Stimulated activated CD4-positive, alpha-beta T cell treated with anti-CD3 and anti-CD28 coated beads, Interleukin-4, amount 100 ng/mL, for 24 hours (primary cell): ENCODE data around the gene NYNRIN.
"Not testable (repeated sequence)": the region's sequence is repeated elsewhere in the genome, so short reads cannot be mapped to it uniquely, and the experiment has no call there.

Experiments
- DNase-seq: peaks from one replicate; pipeline ENCODE4 v3.0.0-alpha.2; 2020

The NYNRIN gene

DNA sequence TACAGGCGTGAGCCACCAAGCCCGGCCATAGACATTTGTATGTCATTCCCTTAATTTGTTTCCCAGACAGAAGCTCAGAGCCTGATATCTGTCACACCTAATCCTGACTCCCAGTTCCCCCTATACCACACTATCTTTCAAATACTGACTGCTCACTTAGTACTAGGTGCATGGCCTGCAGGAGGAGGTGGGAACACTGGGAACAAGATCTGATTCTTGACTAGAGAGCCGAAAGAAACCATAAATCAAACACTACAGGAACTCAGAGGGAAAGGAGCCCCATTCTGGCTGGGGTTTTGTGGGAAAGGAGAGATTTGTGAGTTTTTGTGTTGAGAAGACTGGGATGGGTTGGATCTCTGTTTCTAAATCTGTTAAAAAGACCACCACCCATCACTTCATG is 35.9 kb downstream of the NYNRIN start:
- no peak for DNase-seq

GRCh38 chr14:24435192-24435810 is 36.5 kb downstream of the NYNRIN start:
- no peak for DNase-seq

GRCh38 chr14:24435998-24436354 is 37.2 kb downstream of the NYNRIN start:
- no peak for DNase-seq

DNA sequence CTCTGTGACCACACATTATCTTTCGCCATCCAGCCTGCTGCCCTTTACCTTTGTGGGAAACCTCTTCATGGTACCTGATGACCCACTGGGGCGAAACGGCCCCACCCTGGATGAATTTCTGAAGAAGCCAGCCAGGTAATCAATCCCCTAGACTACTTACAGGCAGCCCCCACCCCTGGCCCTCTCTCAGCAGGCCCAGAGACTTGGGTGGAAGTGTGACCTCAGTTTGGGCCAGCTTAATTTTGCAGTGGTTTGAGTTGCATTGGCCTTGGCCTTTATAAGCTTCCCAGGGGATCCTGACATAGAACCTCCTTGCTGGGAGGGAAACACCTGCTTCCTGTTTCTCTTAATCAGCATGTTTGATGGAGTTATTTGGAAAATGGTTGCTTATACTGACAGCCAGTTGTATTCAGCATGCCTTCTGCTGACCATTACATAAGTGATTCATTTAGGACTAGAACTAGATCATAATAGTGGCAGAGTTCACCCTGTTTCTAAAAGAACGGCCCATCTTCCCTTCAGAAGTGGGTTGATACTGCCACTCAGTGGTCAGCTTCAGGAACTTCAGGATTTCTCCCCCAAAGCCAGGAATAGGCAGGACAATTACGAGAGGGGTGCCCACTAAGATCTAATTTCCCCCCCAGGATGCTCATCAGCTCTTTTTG is 37.7 kb downstream of the NYNRIN start:
- DNase-seq = peak; percentile 50

DNA sequence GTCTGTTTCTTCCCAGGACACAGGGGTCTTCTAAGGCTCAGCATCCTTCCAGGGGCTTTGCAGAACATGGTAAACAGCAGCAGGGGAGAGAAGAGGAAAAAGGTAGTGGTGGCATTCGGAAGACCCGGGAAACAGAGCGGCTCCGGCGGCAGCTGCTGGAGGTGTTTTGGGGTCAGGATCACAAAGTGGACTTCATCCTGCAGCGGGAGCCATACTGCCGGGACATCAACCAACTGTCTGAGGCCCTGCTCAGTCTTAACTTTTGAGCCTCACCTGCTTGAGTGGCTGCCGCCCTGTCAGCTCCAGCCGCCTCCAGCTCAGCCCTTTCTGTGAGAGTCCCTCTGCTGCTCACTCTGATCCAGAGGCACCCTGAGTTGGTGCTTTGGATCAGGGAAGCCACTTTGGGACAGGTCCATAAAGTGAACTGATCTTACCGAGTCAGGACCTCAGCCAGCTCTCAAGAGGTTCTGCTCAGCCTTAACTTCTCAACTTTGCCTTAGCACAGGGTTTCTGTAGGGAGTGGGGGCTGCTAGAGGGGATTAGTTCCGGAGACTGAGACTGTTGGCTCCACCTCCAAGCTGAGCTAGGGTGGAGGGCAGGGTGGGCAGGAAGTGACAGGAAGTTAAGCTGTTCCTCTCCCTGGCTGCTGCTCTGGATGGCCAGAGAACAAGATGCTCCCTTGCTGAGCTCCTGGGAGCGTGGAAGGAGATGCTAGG is 38.4 kb downstream of the NYNRIN start:
- no peak for DNase-seq

DNA sequence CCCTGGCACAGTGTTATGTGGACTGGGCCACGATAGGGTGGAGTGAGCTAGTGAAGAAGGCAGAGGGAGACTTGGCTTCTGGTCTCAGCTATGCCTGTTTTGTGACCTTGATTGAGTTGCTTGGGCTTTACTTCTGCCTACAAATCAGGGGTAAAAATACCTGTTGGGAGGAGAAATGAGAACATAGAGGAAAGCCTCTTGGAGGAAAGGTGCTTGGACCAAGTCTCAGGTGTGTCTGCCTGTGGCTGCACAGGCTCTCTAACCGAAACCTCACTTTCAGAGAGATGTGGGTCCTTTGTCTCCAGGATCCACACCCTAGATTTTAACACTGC is 38.9 kb downstream of the NYNRIN start:
- DNase-seq = no peak

DNA sequence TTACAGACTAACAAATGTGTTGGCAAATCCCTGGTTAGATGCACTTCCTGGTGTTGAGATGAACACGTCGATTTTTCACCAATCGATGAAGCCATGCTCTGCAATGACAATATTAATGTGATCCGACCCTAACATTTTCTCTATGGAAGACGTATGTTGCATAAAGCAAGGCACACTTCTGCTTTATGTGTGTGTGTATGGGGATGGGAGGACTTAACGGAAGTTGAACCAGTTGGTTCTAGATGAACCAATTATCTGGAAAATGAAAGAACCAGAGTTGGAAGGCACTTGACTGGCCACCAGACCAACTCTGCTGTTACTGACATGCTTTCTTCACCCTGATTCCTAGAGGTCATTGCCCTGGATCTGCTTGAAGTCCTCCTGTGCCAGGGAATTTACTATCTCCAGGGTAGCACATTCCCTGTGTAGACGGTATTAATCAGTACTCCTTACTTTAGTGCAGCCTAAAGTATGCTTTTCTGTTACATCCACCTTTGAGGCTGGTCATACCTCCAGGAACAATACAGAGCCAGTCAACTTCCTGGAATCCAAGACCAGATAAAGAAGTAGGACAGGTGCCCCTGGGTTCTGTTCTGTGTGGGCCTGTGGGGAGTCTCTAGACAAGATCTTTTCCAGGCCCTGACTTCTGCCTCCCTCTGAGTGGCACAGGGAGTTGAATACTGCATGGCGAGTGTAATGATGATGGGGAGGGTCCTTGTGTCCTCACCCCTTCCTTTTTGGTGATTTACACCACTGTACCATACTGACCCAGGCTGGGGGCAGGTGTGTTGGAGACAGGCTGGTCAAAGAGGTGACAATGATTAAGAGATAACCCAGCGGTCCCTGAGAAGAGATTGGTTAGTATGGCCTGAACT is 39.7 kb downstream of the NYNRIN start:
- DNase-seq = no peak

DNA sequence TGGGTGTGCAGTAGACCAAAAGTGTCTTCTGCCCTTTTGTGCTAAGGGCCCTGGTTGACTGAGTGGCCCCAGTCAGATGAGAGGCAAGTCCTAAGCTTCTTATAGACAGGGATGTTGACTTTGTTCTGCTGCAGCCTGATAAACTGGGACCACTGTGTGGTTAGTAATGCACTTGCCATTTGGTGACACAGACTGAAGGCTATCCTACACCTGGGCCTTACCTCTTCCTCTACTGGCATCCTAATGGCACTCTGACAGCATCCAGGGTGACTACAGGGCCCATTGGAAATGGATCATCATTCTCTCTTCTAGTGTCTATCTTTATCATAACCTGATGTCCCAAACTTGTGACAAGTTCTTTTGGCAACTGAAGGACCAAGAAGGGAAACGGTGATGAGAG is 40.5 kb downstream of the NYNRIN start:
- no peak for DNase-seq

GRCh38 chr14:24439830-24440605 is 41.2 kb downstream of the NYNRIN start:
- no peak for DNase-seq

DNA sequence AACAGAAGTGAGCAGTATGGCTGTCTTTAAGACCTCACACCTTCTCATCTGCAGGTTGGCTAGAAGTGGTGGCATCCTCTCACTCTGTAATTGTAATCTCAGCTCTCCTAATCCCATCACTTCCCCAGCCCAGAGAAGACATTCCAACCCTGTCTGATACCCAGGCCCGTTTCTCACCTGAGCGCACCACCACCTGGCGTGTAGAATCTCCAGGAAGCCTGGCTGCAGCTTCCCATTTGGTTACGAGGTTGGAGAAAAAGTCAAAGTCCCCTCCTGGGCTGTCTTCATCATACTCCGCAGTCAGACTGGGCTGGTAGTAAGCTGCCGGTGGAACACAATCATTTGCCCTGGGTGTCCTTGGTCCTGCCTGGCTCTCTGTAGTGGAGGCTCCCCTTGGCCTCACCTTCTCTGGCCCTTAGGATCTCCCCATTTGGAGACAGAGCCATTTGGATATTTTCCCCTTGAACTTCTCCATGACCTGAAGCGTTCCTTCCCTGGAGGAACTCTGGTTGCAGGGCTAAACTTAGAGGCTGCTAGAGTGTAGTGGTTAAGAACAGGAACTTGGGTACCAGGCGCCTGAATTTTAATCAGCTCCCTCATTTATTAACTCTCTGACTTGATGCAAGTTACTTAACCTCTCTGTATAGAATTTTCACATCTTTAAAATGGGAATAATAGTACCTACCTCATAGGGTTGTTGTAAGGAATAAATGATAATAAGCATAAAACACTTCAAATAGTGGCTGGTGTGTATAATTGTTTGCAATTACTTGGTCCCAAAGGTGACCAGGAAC is 42.0 kb downstream of the NYNRIN start:
- no peak for DNase-seq

DNA sequence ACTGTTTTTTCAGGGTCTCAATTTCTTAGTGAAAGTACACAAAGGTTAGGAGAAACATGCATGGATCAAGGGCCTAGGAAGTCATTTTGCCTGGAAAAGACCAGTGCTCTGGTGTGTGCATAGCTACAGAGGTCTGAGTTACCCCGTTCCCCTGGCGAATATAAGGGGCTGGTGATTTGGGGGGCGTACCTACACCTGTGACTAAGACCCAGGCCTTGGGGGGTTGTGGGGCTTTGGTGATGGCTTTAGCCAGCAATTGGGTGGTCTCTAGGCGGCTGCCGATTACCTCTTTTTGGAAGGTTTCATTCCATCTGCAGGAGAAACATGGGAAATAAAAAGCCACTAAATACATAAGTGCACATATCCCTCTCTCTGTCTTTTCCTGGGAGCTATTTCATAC is 42.7 kb downstream of the NYNRIN start:
- no peak for DNase-seq

DNA sequence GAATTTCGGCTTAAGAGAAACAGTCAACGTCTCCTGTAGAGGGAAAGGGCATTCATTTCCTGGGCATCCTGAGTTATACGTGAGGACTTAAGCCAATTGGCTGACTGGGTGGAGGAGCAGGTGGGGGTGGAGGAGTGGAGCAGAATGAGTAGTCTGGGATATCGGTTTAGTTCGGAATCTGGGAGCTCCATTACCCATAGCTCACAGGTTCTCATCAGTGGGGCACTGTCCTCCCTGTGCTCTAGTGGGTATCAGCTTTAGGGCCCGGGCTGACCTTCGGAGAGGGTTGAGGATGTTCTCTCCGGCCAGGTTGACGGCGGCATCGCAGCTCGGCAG is 43.1 kb downstream of the NYNRIN start:
- DNase-seq = no peak

GRCh38 chr14:24442240-24443052 is 43.6 kb downstream of the NYNRIN start, which contains the start of gene SDR39U1:
Gene SDR39U1, minus strand, starts transcription at chr14:24442776. Its CDS starts 7 bp downstream, at chr14:24442769.
- DNase-seq = peak; percentile 97

DNA sequence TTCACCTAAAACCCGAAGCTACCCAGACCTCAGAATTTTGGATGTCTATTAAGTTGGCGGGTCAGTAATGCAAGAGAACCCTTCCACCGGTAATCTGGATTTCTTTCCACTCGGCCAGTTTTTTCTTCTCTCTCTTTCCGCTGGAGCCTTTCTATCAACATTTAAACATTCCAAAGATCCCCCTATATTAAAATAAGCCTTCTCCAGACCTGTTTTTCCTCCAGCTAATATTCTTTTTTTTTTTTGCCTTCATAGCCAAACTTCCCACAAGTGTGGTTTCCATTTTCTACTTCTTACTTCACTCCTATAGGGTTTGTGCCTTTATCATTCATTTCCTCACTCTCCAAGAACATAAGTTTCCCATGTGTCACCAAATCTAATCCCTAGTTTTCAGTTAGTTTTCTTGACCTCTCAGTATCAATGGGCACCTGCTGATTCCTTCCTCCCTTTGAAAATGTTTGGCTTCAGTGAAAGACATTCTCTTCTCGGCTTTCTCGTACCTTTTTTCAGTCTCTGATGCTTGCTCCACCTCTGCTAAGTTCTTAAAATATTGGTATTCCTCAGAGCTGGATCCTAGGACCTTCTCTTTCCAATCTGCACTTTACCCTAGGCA is 44.4 kb downstream of the NYNRIN start:
- no peak for DNase-seq

DNA sequence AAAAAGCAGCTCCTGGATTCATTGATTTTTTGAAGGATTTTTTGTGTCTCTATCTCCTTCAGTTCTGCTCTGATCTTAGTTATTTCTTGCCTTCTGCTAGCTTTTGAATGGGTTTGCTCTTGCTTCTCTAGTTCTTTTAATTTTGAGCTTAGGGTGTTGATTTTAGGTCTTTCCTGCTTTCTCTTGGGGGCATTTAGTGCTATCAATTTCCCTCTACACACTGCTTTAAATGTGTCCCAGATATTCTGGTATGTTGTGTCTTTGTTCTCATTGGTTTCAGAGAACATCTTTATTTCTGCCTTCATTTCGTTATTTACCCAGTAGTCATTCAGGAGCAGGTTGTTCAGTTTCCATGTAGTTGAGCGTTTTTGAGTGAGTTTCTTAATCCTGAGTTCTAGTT is 52.0 kb downstream of the NYNRIN start:
- DNase-seq = not testable (repeated sequence)

DNA sequence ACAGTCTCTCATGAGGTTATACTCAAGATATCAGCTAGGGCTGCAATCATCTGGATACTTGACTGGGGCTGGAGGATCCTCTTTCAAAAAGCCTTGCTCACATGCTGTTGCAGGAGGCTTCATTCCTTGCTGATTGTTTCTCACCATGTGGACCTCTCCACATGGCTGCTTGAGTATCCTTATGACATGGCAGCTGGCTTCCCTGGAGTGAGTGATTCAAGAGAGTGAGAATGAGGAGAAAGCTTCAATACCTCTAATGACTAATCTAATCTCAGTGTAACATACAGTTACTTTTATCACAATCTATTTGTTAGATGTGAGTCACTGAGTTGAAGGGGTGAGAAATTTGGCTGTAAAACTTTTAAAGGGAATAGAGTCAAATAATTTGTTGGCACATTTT is 58.2 kb downstream of the NYNRIN start:
- no peak for DNase-seq

GRCh38 chr14:24458736-24459135 is 59.9 kb downstream of the NYNRIN start:
- DNase-seq = no peak

DNA sequence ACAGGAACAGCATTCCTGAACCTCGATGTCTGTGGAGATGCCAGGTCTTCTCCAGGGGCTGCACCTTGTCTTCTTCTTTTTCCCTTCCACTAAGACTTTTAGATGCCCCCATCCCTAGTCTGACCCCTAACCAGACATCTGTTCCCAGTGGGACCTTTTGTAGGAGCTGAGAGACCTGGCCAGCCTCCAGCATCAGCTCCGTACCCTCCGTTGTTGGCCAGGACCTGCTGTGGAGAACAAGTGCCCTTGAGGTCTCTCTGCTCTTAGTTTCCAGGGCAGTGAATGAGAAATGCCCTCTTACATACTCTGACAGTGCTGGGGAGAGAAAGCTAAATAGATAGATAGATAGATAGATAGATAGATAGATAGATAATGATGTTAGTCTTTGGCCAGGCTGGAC is 60.5 kb downstream of the NYNRIN start:
- no peak for DNase-seq

GRCh38 chr14:24461336-24461735 is 62.5 kb downstream of the NYNRIN start:
- no peak for DNase-seq
